HG03342 (cell line): ENCODE measurements around the gene CELSR2.

Experiments
- ATAC-seq: cut with Tn5 transposase; IDR thresholded peaks from one replicate; pipeline ENCODE4 v1.9.1; 2021; ENCODE audit warnings: mild to moderate bottlenecking, moderate library complexity; ENCODE audit not compliant: unreplicated experiment

The CELSR2 gene

DNA sequence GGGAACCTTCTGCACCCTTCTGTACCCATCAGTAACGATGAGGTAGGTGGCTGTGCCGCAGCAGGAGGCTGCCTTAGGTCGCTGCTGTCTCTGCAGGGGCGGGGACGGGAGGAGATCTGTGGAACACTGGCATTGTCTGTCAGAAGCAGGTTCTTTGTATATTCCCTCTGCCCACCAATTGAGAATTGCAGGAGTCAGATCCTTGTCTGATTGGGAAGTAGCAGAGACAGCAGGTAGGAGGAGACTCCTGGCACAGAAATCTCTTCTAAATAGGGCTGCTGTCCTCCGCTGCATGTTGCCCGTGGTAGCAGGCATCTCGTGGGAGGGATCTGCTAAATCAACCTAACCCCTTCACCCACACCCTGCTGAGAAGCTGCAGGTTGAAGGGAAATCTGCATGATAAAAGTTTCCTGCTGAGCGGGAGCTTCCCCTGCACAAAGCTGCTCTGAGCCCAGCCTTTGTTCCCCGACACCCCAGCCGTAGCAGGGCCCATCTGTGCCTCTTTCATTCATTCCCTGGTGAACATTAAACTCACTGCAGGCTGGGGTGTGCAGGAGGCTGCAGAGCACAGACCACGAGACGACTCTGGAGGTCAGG lies 19.7 kb upstream of the CELSR2 start:
- ATAC-seq: no peak

DNA sequence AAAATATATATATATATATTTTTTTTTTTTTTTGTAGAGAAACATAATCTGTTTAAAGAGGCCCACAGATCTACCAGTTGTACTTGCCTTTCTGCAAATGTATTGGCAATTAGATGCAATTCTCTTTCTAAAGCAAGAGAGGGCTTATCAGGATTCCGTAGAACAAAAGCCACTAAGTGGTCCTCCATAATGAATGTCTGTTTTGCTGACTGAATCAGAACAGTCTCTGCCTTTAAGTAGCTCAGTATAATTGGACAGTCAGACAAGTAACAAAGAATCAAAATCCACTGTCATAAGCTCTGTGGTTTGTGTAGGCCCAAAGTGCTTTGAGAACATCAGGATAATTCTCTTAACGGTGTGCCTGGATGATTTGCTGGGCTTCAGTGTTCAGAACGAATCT lies 18.3 kb upstream of the CELSR2 start:
- no peak for ATAC-seq

- no peak for ATAC-seq
Measured at GRCh38 chr1:109235137-109235536, 14.2 kb upstream of the CELSR2 start.

- no peak for ATAC-seq
Measured at GRCh38 chr1:109237512-109237911, 11.8 kb upstream of the CELSR2 start.

- ATAC-seq: no peak
Measured at GRCh38 chr1:109238382-109238781, 11.0 kb upstream of the CELSR2 start.

GRCh38 chr1:109239047-109239408 lies 10.3 kb upstream of the CELSR2 start:
- ATAC-seq: no peak

GRCh38 chr1:109239409-109240068 lies 9.8 kb upstream of the CELSR2 start:
- peak; percentile 69 for ATAC-seq

GRCh38 chr1:109240158-109241152 lies 8.9 kb upstream of the CELSR2 start:
- ATAC-seq: no peak

- ATAC-seq: no peak
Measured at GRCh38 chr1:109241344-109241743, 8.0 kb upstream of the CELSR2 start.

DNA sequence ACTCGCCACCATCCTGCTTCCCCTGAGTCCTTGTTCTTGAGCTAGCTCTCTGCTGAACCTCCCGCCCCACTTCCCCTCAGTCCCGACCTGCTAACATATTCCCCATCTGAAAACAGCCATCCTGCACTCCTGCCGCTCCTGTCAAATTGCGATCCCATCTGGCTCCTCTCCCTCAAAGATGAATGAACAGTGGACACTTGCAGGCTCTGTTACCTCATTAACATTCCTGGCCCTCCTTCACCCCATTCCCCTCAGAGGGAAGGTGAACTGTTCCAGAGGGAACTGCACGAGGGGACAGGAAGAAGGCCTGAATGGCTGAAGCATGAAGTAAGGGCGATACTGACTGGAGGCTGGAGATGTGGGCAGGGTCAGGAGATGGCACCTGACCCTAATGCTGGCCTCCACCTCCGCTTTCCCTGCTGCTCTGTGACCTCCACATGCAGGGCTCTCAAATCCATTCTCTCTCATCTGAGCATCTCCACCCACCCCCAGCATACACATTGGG lies 7.4 kb upstream of the CELSR2 start:
- ATAC-seq: no peak

- no peak for ATAC-seq
Measured at GRCh38 chr1:109242387-109242786, 7.0 kb upstream of the CELSR2 start.

DNA sequence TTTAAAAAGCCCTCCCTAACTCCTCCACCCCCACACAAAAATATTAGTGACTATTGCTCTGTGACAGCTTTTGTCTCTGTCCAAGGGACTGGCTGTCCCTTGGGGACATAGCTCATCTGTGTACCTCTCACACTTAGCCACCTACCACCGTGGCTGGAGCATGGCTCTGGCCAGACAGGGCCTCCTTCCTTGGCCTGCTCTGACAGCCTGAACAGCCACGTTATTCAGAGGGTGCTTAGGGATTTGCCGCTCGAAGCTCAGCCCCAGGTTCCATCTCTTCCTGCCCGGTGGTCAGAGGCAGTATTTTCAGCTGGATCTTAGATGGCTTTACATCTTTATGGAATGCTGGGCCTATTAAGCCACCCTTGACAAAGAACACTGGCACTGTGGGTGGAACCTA lies 6.1 kb upstream of the CELSR2 start:
- ATAC-seq: no peak

GRCh38 chr1:109243860-109244552 lies 5.3 kb upstream of the CELSR2 start:
- ATAC-seq: no peak

GRCh38 chr1:109246141-109246551 lies 3.2 kb upstream of the CELSR2 start:
- no peak for ATAC-seq

- no peak for ATAC-seq
Measured at GRCh38 chr1:109247401-109248365, 1.7 kb upstream of the CELSR2 start.

- ATAC-seq: no peak
Measured at GRCh38 chr1:109248444-109248796, 919 bp upstream of the CELSR2 start.

- ATAC-seq: peak; percentile 14
Measured at GRCh38 chr1:109249654-109250401, 489 bp downstream of the CELSR2 start.

DNA sequence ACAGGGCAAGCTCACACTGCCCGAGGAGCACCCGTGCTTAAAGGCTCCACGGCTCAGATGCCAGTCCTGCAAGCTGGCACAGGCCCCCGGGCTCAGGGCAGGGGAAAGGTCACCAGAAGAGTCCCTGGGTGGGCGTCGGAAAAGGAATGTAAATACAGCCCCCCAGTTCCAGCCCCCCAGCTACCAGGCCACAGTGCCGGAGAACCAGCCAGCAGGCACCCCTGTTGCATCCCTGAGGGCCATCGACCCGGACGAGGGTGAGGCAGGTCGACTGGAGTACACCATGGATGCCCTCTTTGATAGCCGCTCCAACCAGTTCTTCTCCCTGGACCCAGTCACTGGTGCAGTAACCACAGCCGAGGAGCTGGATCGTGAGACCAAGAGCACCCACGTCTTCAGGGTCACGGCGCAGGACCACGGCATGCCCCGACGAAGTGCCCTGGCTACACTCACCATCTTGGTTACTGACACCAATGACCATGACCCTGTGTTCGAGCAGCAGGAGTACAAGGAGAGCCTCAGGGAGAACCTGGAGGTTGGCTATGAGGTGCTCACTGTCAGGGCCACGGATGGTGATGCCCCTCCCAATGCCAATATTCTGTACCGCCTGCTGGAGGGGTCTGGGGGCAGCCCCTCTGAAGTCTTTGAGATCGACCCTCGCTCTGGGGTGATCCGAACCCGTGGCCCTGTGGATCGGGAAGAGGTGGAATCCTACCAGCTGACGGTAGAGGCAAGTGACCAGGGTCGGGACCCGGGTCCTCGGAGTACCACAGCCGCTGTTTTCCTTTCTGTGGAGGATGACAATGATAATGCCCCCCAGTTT lies 1.3 kb downstream of the CELSR2 start:
- ATAC-seq: no peak
